ENCODE results near the gene DGLUCY.

GRCh38 chr14:91185721-91186120 is 71.8 kb downstream of the DGLUCY start:
- TF ChIP-seq EZH2 (IDR thresholded peaks at IDR 0.05; ENCODE audit: insufficient read depth, poor library complexity, severe bottlenecking): no peak
- TF ChIP-seq EZH2phosphoT487 (IDR thresholded peaks at IDR 0.05; ENCODE audit: insufficient read depth, low read depth): no peak

Measured in GM23248 (cell line).